NCI-H748 (cell line): ENCODE measurements around the gene ATAD2B.

ENCODE experiments used
- DNase-seq: peaks from one replicate; lab custom pipeline; 2025; ENCODE audit not compliant: unreplicated experiment; lab: John Stamatoyannopoulos, UW

Gene ATAD2B

DNA sequence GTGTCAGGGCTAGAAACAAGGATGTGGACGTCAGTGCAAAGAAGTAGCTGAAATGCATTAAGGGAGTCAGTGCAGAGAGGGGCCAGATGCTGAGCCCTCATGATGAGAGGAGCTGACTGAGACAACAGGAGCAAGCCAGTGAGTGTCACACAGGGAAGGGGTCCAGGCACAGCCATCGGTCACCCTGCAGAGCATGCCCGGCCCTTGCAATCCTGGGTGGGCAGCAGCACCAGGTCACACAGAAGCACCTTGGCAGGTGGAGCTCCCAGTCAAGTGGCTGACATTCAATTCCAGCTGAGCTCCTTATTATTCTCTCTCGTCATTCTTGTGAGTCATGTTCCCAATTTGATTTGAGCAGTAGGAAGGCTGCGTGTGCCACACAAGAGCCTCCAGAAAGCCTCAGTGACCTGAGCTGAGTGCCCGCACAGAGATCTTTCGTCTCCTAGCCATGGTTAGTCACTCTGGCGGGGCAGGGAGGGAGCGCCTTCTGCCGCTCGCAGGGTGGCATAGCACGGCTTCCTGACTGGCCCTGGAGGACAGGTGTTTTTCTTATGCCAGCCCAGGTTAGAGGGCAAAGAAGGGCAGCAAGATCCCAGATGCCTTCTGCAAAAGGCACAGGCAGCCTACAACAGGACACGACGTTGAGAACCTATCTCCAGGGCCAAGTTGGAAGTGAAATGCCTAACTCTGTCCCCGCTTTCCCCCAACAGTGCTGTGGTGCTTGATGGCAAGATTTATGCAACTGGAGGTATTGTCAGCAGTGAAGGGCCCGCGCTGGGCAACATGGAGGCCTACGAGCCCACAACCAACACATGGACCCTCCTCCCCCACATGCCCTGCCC is 220.9 kb downstream of the ATAD2B start:
- no peak for DNase-seq

GRCh38 chr2:23703583-23704385 is 223.1 kb downstream of the ATAD2B start:
- peak; percentile 16 for DNase-seq

DNA sequence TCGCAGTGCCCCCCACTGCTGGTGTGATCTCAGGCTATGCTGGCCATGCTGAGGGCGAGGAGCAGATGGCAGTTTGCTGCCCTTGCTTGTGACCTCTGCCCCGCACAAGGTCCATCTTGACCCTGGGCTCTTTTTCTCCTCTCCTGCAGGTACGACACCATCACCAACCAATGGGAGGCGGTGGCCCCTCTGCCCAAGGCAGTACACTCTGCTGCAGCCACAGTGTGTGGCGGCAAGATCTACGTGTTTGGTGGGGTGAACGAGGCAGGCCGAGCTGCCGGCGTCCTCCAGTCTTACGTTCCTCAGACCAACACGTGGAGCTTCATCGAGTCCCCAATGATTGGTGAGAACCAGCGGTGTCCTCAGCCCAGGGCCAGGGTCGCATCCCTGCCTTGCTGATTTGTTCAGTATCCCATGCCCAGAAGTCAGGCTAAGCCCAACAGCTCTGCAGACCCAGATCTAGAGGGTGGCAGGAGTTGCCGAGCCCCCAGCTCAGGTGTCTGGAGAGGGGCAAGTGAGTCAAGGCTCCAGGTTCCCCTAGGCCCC is 223.8 kb downstream of the ATAD2B start:
- no peak for DNase-seq

- no peak for DNase-seq
Observed at GRCh38 chr2:23700627-23701026, 226.3 kb downstream of the ATAD2B start.

DNA sequence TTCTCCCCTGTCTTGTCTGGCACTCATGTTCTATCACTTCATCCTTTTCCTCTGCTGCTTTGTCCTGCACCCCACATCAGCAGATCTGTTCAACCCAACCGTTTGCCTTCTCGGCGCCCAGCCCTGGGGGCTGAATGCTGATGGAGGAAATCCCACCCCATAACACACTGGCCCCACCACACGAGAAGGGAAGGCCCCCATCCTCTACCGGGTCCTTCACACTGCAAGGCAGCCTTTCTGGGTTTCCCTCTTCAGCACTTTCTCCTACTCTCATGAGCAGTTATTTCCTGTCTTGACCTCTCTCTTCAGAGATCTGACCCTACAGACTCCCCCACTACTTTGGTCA is 227.4 kb downstream of the ATAD2B start:
- no peak for DNase-seq

DNA sequence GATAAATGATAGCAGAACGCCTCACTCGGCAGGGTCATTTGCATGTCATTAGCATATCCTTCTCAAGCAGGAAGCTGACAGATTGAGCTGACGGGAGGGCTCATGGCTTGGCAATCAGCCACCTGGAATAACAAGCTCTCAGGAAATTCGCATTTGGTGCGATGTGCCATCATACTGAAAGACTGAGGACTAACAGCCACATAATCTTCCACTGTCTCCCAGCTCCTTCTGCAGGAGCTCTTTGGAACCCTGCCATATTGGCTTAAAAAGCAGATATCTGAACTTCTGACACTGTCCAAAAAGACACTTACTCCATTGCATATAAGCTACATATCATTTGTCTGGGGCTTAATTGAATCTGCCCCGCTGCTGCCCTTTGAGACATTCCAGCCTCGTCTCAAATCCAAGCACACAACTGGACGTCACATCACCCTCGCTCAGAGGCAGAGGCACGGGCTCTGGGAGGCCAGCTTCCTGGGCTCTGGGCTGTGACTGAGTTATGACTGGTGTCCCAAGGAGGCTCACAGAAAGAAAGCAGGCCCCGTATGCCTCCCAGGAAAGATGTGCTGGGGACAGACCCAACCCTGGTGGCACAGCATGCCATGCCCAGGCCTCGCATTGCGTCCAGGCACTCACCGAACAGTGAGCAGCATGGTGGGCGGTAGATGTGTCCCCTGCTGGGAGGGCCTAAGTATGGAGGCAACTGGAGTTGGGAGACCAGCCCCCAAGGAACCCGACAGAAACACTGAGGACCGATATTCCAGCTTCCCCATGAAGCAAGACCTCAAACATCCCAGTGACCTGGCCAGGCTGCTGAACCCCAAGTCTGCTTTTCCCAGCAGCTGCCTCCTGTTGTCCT is 228.0 kb downstream of the ATAD2B start:
- DNase-seq = no peak
